Muscle of back (tissue), 11 donors: ENCODE results near the gene CARF. TPM values are rescaled to one million over a fixed set of nuclear protein-coding genes. Genes with fewer than 3 reads are reported as not detected.

Source experiments
- DNase-seq, 3 donors: peaks; one replicate each; pipeline versions ENCODE4 v3.0.0 to v3.0.0-alpha.2; 2013
- polyA plus RNA-seq, 10 donors: library from polyadenylated mRNA; unstranded; fragments of 120-200 nt; gene quantifications; one replicate each; pipeline ENCODE4 v1.2.1, GENCODE V29; 2013; ENCODE audit not compliant: insufficient read length in 10 of 10

The CARF gene
- polyA plus RNA-seq, 10 donors, result 5.5 to 12.4 (median 7.9) TPM

DNA sequence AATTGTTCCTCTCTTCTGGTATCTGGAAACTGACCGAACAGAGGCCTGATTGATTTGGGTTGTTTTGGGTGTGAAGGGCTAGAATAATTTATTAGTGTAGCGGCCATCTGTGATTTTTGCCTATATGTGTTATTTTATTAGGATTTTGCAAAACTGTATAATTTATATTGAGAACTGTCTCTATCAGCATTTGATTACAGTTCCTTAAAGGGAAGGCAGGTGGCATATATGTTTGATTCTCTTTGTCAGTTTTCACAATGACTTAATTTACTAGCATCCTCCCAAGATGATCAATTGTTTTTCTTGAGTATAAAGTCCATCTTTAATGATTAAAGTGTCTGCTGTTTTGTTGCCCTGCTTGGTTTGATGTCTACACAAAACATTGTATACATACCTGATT lies 107.1 kb downstream of the CARF start:
- DNase-seq, result peak in 1 of 3 donors; percentile 6

DNA sequence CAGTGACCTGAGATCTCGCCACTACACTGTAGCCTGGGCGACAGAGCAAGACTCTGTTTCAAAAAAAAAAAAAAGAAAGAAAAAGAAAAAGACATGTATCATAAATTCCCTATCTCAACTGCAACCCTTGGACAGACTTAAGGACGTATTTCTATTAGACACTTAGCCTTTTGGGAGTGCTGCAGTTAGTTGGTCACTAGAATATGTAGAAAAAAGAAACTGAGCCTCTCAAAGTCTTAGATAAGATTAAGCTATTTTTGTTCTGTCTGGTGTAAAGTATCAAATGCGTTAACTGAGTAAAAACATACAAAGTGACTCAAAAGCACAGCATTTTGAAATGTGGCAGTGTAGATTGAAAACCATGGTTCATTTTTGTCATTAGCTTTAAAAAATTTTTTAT lies 109.9 kb downstream of the CARF start:
- peak in 1 of 3 donors; percentile 11 for DNase-seq

DNA sequence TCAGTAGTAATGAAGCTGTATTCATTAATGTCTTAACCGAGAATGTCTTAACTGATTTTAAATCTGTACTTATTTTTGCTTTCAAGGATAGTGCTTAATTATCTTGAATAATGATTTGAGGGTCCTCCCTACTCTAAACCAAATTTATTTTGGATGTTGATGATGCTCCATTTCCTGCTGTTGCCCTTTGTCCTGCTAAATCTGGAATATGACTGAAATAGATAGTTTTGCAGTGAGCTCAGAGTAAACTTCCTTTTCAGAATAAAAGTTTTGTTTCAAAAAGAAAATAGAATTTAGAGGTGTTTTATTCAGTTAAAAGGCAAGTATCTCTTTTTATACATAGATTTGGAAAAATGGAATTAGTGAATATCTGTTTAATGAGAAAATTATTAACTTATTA lies 110.7 kb downstream of the CARF start:
- DNase-seq, result peak in 1 of 3 donors; percentile 58

DNA sequence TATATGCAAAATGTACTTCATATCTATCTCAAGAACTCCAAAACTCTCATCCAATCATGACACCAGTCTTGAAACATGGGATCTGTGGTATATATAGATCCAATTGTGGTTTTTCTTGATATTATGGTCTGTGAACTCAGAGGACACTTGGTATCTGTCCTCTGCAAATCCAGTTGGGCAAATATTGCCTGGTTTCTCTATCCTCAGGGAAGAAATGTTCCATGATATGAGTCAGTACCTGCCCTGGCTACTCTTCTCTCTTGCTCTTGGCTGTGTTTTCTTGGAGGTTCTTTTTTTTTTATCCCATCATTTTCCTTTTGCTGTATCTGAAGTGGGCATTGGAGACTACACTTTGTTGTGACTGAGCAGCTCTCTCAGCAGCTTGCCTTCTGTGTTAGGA lies 113.5 kb downstream of the CARF start:
- DNase-seq, result no peak

DNA sequence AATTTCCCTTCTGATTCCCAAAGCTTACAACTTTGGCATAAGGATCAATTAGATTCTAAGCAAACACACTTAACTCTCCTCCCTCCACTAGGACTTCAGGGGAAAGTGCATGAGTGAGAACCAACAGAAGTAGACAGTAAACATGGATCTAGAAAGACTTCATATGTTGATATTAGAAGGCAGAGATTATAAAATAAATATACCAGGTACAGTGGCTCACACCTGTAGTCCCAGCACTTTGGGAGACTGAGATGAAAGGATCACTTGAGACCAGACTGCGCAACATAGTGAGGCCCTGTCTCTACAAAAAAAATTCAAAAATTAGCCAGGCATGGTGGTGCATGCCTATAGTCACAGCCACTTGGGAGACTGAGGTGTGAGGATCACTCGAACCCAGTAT lies 118.5 kb downstream of the CARF start:
- no peak for DNase-seq

DNA sequence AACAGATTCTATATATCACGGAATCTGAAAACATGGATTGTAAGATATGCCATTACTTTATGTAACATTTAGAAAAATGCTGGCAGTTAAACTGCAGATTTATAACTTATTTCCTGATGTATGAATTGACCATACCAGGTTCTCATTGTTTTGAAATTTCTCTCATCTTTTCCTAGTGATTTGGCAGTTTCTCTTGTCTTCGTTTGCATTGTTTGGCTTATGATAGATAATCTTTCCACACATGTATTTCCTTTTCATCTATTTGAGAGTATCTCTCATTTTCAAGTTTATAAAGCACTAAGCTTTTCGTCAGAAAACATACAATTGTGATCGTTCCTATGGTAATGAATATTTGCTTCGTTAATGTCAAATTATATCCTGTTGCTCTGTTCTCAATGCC lies 118.9 kb downstream of the CARF start:
- no peak for DNase-seq

DNA sequence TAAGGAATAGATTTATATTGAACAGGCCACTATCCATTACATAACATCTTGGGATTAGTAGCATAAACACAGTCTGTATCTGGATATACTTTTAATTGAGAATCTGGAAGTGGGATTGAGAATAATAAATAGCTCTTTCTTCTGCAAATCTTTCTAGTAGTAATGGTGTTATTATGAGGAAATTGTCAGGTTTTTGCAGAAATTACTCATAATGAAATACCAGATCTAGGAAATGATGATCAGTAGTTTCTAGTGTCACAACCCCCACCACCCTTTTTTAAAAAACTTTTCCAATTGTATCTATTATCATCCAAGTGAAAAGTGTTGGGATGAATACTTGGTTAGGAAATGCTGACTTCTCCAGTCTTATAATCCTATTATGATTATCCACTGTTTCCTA lies 121.3 kb downstream of the CARF start:
- no peak for DNase-seq

DNA sequence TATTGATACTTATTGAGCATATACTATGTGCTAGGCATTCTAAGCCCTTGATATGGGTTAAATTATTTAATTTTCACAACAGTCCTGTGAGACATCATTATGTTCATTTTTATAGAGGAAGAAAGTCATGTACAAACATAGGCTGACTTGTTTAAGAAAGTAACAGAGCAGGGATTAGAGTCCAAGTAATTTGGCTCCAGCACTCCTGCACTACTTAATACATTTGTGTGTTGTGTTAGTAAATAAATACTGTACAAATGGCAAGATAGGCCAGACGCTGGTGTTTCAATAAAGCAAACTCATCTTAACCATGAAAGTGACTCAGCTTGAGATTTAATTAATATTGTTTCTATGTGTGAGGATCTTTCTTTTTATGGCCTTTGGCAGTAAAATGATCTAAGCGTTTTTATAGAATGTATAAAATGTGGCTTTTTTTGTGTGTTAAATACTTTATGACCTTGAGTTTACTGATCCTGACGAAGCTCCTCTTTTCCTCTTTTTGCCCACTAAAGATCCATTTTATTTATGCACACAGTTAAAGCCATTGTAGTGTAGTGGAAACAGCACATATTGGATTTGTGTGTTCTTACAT lies 123.9 kb downstream of the CARF start:
- DNase-seq, result no peak

Other genes starting within 250 kb of the CARF start
- gene ICA1L, start 40.5 kb upstream of the CARF start, polyA plus RNA-seq, result 10 to 100 TPM in 5 of 10 donors, 1 to 10 TPM in 5; 5.7 to 16.1 (median 9.5) TPM
- 10 to 100 TPM; 54.2 to 82.0 (median 72.0) TPM for gene WDR12, start 602 bp upstream of the CARF start, polyA plus RNA-seq
- gene NBEAL1, start 102.6 kb downstream of the CARF start, polyA plus RNA-seq, result 1 to 10 TPM; 4.0 to 7.4 (median 6.5) TPM